ENCODE measurements around the gene ZFAND3. TPM values are rescaled to one million over a fixed set of nuclear protein-coding genes. Genes with fewer than 3 reads are reported as not detected.

ZFAND3 gene
- total and polyA plus RNA-seq, 9 donors: 16.6 to 220 (median 51.9) TPM

DNA sequence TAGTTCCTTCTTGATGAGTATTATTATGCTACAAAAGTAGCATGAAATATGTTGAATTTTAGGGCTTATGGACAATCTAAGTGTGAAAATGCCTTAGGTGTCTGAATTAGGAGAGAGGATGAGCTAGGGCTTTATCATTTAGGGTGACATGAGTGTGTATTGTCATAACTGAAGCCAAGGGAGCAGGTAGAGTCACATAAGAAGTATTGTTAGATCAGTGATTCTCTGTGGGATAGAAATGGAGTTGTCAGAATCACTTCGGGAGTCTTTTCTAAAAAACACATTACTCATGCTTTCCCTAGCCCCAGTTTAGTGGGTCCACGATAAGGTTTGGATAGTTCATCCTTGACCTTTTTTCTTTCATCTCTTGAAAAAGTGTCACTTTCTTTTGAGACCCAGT lies 16.4 kb downstream of the ZFAND3 start:
- Histone ChIP-seq H3K27me3 (no peaks in the 10 kb centered on the region), H3K9me3 (no peaks in the 10 kb centered on the region), H3K27ac (no peak overlapping the region), H3K36me3 (no peaks in the 10 kb centered on the region), H3K4me3 (no peak overlapping the region), H3K4me1 (ENCODE audit: insufficient read depth) (peaks cover 5% of the 10 kb centered on the region)
- TF ChIP-seq, protein P1, sequence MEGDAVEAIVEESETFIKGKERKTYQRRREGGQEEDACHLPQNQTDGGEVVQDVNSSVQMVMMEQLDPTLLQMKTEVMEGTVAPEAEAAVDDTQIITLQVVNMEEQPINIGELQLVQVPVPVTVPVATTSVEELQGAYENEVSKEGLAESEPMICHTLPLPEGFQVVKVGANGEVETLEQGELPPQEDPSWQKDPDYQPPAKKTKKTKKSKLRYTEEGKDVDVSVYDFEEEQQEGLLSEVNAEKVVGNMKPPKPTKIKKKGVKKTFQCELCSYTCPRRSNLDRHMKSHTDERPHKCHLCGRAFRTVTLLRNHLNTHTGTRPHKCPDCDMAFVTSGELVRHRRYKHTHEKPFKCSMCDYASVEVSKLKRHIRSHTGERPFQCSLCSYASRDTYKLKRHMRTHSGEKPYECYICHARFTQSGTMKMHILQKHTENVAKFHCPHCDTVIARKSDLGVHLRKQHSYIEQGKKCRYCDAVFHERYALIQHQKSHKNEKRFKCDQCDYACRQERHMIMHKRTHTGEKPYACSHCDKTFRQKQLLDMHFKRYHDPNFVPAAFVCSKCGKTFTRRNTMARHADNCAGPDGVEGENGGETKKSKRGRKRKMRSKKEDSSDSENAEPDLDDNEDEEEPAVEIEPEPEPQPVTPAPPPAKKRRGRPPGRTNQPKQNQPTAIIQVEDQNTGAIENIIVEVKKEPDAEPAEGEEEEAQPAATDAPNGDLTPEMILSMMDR (IDR thresholded peaks at IDR 0.05): no peak
- intact Hi-C loops (cut with DNase I): no loop called here
- 74 to 93% (median 81%) methylated on average over 2 of the region's 2 CpGs for WGBS, 3 donors
- DNase-seq: no peak

DNA sequence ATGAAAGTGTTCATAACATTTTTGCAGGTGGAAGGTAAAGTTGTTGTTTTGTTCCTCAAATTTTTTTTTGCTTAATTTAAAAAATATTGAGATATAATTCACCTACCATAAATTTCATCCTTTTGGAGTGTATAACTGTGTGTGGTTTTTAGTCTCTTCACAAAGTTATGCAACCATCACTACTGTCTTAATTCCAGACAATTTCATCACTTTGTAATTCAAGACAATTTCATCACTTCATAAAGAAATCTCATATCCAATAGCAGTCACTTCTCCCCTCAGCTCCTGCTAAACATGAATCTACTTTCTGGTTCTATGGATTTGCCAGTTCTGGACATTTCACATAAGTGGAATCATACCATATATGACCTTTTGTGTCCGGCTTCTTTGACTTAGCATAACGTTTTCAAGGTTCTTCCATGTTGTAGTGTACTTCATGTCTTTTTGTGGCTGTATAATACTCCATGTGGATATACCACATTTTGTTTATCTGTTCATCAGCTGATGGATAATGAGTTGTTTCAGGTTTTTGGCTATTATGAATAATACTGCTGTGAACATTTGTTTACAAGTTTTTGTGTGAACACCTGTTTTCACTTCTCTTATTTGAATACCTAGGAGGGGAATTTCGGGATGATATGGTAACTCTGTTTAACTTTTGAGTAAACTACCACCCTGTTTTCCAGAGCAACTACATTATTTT lies 18.8 kb downstream of the ZFAND3 start:
- Histone ChIP-seq H3K27me3 (no peaks in the 10 kb centered on the region), H3K4me1 (ENCODE audit: insufficient read depth) (peaks cover 1% of the 10 kb centered on the region), H3K27ac (no peak overlapping the region), H3K4me3 (no peak overlapping the region), H3K36me3 (no peaks in the 10 kb centered on the region), H3K9me3 (no peaks in the 10 kb centered on the region)
- no peak for TF ChIP-seq POLR2A (IDR thresholded peaks at IDR 0.05)
- TF ChIP-seq, protein P1 (IDR thresholded peaks at IDR 0.05): no peak
- no peak for TF ChIP-seq EP300 (IDR thresholded peaks at IDR 0.05)
- intact Hi-C loops (cut with DNase I): no loop called here
- 74 to 89% (median 86%) methylated on average over 3 of the region's 3 CpGs for WGBS, 3 donors
- no peak for DNase-seq

DNA sequence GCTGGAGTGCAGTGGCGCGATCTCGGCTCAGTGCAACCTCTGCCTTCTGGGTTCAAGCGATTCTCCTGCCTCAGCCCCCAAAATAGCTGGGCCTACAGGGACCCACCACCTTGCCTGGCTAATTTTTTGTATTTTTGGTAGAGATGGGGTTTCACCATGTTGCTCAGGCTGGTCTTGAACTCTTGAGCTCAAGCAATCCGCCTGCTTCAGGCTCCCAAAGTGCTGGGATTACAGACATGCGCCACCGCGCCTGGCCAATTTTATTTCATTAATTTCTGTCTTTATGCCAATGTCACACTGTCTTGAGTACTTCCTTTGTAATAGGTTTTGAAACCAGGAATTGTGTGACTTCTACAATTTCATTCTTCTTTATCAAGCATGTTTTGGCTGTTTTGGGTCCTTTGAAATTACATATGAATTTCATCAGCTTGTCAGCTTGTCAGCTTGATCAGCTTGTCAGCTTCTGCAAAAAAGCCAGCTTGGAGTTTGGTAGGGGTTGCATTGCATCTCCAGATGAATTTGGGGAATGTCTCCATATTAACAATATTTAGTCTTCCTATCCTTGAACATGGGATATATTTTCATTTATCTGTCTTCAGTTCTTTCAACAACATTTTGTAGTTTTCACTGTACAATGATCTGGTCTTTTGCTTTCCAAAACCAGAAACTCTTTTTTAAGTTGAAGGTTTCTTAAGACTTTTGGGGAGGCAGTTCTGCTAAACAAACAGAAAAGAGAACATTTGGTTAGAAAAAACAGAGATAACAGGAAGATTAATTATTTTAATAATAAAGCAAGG lies 20.8 kb downstream of the ZFAND3 start:
- H3K27ac ChIP-seq: no peak overlapping the region
- TF ChIP-seq, protein P1 (IDR thresholded peaks at IDR 0.05): no peak
- TF ChIP-seq POLR2A (IDR thresholded peaks at IDR 0.05) (no peak), EP300 (IDR thresholded peaks at IDR 0.05) (no peak)
- H3K27me3 ChIP-seq: no peaks in the 10 kb centered on the region
- H3K9me3 ChIP-seq: no peaks in the 10 kb centered on the region
- DNase-seq: no peak
- WGBS, 3 donors: 91 to 97% (median 93%) methylated on average over 8 of the region's 8 CpGs
- intact Hi-C loops (cut with DNase I): no loop called here
- no peak overlapping the region for H3K4me3 ChIP-seq
- H3K4me1 ChIP-seq (ENCODE audit: insufficient read depth): peaks cover 6% of the 10 kb centered on the region
- H3K36me3 ChIP-seq: no peaks in the 10 kb centered on the region

DNA sequence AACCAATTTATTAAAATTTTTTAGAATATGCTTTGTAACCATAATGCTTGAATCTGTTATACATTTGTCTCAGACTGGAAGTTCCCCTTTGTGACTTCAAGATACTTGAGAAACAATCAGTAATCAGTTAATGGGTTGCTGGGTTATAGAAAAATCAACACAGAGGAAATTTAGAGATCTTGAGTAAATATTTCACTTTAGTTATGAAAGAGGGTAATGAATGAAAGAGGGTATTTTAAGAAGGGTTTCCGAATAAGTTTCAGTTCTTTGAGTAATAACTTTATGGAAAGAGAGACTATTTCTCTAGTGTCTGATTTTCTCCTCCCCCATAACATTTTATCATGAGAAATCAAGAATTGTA lies 21.4 kb downstream of the ZFAND3 start:
- H3K4me3 ChIP-seq: no peak overlapping the region
- TF ChIP-seq EP300 (IDR thresholded peaks at IDR 0.05): no peak
- TF ChIP-seq POLR2A (IDR thresholded peaks at IDR 0.05): no peak
- TF ChIP-seq, protein P1 (IDR thresholded peaks at IDR 0.05): no peak
- H3K27me3 ChIP-seq: no peaks in the 10 kb centered on the region
- no peaks in the 10 kb centered on the region for H3K9me3 ChIP-seq
- no peak for DNase-seq
- intact Hi-C loops (cut with DNase I): no loop called here
- 25 to 57% (median 45%) methylated on average over 1 of the region's 1 CpG for WGBS, 3 donors
- no peaks in the 10 kb centered on the region for H3K36me3 ChIP-seq
- H3K27ac ChIP-seq: no peak overlapping the region
- H3K4me1 ChIP-seq (ENCODE audit: insufficient read depth): peaks cover 6% of the 10 kb centered on the region
